SK-N-SH treated with all-trans-retinoic acid at 6 μM for 48 hours (cell line): ENCODE measurements around the gene NARF.

Source experiments
- ARNTL ChIP-seq: fragments of 450-650 bp; formaldehyde crosslinking; IDR thresholded peaks from 2 replicates; pipeline ENCODE4 v1.5.0; 2020; ENCODE audit warnings: low read depth, mild to moderate bottlenecking, moderate library complexity, borderline replicate concordance
- CSDC2 ChIP-seq: fragments of 250-450 bp; sonication (Bioruptor Pico); IDR thresholded peaks from 2 replicates; pipeline ENCODE4 v1.5.0; 2020; ENCODE audit warnings: mild to moderate bottlenecking, moderate library complexity
- ESRRG ChIP-seq: fragments of 250-450 bp; sonication (Bioruptor Pico); IDR thresholded peaks from 2 replicates; pipeline ENCODE4 v1.6.1; 2021; ENCODE audit warnings: mild to moderate bottlenecking
- GLIS3 ChIP-seq: fragments of 250-450 bp; sonication (Bioruptor Pico); IDR thresholded peaks from 2 replicates; pipeline ENCODE4 v1.5.0; 2020; ENCODE audit warnings: mild to moderate bottlenecking, moderate library complexity
- PPARA ChIP-seq: fragments of 250-450 bp; sonication (Bioruptor Pico); IDR thresholded peaks from 2 replicates; pipeline ENCODE4 v1.5.0; 2020; ENCODE audit warnings: mild to moderate bottlenecking, borderline replicate concordance
- RARB ChIP-seq: fragments of 250-450 bp; sonication (Bioruptor Pico); IDR thresholded peaks from 2 replicates; pipeline ENCODE4 v1.8.0; 2021; ENCODE audit warnings: mild to moderate bottlenecking, moderate library complexity
- ZC3H10 ChIP-seq: fragments of 250-450 bp; sonication (Bioruptor Pico); IDR thresholded peaks from 2 replicates; pipeline ENCODE4 v1.5.1; 2021; ENCODE audit warnings: mild to moderate bottlenecking, moderate library complexity
- ZFP3 ChIP-seq: fragments of 250-450 bp; sonication (Bioruptor Pico); IDR thresholded peaks from 2 replicates; pipeline ENCODE4 v1.5.0; 2020; ENCODE audit warnings: mild to moderate bottlenecking, moderate library complexity
- TF ChIP-seq, protein P1 (sequence below): fragments of 250-450 bp; sonication (Bioruptor Pico); IDR thresholded peaks from 2 replicates; pipeline ENCODE4 v1.5.0; 2020; ENCODE audit warnings: mild to moderate bottlenecking, moderate library complexity
- TF ChIP-seq, protein P2 (sequence below): fragments of 250-450 bp; sonication (Bioruptor Pico); IDR thresholded peaks from 2 replicates; pipeline ENCODE4 v1.8.0; 2020; ENCODE audit warnings: mild to moderate bottlenecking, moderate library complexity, borderline replicate concordance

DNA sequence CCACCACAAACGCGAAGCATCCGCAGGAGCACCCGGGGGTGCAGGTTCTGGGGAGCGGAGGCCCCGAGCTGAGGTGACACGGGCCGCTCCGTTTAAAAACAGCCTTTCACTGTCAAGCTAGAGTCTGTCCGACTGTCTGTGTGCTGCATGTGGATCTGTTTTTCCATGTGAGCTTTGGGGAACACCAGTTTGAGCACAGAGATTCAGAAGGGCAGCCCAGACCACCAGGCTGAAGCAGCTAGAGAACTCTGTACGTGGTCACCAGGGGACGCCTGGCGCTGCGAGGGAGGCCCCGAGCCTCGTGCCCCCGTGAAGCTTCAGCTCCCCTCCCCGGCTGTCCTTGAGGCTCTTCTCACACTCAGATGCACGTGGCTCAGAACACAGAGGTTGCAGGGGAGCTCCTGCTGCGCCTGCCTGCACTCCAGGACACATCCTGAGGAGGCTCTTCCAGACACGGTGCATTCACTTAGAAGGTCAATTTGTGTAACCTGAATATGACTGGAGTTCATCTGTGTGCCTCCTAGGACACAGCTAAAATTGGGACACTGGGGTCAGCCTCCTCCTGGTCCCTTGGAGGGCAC is 45.3 kb downstream of the NARF start:
- TF ChIP-seq, protein P1, sequence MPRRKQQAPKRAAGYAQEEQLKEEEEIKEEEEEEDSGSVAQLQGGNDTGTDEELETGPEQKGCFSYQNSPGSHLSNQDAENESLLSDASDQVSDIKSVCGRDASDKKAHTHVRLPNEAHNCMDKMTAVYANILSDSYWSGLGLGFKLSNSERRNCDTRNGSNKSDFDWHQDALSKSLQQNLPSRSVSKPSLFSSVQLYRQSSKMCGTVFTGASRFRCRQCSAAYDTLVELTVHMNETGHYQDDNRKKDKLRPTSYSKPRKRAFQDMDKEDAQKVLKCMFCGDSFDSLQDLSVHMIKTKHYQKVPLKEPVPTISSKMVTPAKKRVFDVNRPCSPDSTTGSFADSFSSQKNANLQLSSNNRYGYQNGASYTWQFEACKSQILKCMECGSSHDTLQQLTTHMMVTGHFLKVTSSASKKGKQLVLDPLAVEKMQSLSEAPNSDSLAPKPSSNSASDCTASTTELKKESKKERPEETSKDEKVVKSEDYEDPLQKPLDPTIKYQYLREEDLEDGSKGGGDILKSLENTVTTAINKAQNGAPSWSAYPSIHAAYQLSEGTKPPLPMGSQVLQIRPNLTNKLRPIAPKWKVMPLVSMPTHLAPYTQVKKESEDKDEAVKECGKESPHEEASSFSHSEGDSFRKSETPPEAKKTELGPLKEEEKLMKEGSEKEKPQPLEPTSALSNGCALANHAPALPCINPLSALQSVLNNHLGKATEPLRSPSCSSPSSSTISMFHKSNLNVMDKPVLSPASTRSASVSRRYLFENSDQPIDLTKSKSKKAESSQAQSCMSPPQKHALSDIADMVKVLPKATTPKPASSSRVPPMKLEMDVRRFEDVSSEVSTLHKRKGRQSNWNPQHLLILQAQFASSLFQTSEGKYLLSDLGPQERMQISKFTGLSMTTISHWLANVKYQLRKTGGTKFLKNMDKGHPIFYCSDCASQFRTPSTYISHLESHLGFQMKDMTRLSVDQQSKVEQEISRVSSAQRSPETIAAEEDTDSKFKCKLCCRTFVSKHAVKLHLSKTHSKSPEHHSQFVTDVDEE (CRISPR knock-in tag) = no peak
- TF ChIP-seq RARB (CRISPR knock-in tag) = no peak
- TF ChIP-seq ESRRG = no peak
- no peak for TF ChIP-seq PPARA (CRISPR knock-in tag)
- TF ChIP-seq ZC3H10 (CRISPR knock-in tag) = no peak
- TF ChIP-seq ZFP3 (CRISPR knock-in tag) = no peak
- TF ChIP-seq, protein P2, sequence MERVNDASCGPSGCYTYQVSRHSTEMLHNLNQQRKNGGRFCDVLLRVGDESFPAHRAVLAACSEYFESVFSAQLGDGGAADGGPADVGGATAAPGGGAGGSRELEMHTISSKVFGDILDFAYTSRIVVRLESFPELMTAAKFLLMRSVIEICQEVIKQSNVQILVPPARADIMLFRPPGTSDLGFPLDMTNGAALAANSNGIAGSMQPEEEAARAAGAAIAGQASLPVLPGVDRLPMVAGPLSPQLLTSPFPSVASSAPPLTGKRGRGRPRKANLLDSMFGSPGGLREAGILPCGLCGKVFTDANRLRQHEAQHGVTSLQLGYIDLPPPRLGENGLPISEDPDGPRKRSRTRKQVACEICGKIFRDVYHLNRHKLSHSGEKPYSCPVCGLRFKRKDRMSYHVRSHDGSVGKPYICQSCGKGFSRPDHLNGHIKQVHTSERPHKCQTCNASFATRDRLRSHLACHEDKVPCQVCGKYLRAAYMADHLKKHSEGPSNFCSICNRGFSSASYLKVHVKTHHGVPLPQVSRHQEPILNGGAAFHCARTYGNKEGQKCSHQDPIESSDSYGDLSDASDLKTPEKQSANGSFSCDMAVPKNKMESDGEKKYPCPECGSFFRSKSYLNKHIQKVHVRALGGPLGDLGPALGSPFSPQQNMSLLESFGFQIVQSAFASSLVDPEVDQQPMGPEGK = no peak
- no peak for TF ChIP-seq ARNTL
- no peak for TF ChIP-seq GLIS3 (CRISPR knock-in tag)
- TF ChIP-seq CSDC2 (CRISPR knock-in tag) = no peak
